ENCODE results near the gene ZSCAN1.
"Not testable (repeated sequence)": the region's sequence is repeated elsewhere in the genome, so short reads cannot be mapped to it uniquely, and the experiment has no call there.

DNA sequence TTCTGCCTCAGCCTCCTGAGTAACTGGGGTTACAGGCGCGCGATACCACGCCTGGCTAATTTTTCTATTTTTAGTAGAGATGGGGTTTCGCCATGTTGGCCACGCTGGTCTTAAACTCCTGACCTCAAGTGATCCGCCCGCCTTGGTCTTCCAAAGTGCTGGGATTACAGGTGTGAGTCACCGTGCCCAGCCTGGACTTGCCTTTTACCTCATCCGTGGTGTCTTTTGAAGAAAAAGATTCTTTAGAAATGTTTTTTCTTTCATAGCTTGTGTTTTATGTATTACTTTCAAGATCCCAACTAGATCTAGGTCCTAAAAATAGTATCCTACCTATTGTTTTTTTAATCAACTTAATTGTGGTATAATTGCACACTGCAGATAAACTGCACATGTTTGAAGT is 24.9 kb upstream of the ZSCAN1 start:
- not testable (repeated sequence) for TF ChIP-seq REST (IDR thresholded peaks at IDR 0.05; ENCODE audit: insufficient read depth in 1 of 2, low read depth in 2 of 2, low read length in 1 of 2); POLR2AphosphoS5 (IDR thresholded peaks at IDR 0.05; ENCODE audit: low read depth, low read length); SIN3A (IDR thresholded peaks at IDR 0.05; ENCODE audit: borderline replicate concordance, insufficient read depth, low read depth, low read length); TCF7L2 (IDR thresholded peaks at IDR 0.05; ENCODE audit: low read depth, low read length)
- TF ChIP-seq, protein P1, sequence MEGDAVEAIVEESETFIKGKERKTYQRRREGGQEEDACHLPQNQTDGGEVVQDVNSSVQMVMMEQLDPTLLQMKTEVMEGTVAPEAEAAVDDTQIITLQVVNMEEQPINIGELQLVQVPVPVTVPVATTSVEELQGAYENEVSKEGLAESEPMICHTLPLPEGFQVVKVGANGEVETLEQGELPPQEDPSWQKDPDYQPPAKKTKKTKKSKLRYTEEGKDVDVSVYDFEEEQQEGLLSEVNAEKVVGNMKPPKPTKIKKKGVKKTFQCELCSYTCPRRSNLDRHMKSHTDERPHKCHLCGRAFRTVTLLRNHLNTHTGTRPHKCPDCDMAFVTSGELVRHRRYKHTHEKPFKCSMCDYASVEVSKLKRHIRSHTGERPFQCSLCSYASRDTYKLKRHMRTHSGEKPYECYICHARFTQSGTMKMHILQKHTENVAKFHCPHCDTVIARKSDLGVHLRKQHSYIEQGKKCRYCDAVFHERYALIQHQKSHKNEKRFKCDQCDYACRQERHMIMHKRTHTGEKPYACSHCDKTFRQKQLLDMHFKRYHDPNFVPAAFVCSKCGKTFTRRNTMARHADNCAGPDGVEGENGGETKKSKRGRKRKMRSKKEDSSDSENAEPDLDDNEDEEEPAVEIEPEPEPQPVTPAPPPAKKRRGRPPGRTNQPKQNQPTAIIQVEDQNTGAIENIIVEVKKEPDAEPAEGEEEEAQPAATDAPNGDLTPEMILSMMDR (IDR thresholded peaks at IDR 0.05), result not testable (repeated sequence)
